GM18519 (cell line): ENCODE data around the gene LSAMP.

Experiments used
- ATAC-seq: cut with Tn5 transposase; IDR thresholded peaks from one replicate; pipeline ENCODE4 v1.9.1; 2021; ENCODE audit warnings: mild to moderate bottlenecking, moderate library complexity; ENCODE audit not compliant: unreplicated experiment, low FRiP score

LSAMP gene

GRCh38 chr3:116069024-116069423 lies 376.3 kb downstream of the LSAMP start:
- ATAC-seq, result no peak

DNA sequence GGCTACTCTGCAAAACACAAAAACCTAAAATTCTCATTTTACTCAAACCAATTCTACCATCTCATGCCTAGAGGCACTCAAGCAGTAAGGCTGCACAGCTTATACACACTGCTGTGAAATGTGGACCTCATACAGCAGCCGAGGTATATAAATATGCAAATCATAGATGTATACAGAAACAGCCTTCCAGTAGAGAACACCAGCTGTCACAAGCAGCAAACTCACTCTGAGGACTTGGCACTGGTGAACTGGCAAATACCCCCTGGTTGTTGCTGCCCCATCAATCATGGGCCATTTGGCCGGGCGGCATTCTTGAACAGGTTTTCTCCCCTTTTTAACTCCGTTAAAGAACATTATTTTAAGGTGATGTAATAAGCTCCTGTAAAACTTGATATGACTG lies 378.0 kb downstream of the LSAMP start:
- peak; percentile 99 for ATAC-seq

- ATAC-seq, result no peak
These were observed 379.8 kb downstream of the LSAMP start for GRCh38 chr3:116065501-116065900.

- ATAC-seq, result no peak
These were observed 380.6 kb downstream of the LSAMP start for GRCh38 chr3:116064646-116065045.

- no peak for ATAC-seq
These were observed 385.7 kb downstream of the LSAMP start for GRCh38 chr3:116059421-116060096.

DNA sequence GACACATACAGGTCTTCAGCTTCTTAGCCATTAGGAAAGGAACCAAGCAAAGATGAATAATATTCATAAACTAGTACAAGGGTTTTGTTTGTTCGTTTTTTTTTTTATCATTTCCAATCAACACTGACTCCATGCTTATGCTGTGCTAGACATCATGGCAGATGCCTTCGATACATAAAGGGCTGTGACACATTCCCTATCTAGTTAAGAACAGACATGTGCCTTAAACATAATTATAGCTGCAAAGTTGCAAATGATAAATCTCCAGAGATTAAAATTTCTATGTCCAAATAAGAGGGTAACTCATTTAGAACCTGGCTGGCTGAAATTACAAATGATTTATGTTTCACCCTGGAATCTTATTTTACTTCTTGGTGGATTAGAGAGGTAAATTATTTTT lies 386.4 kb downstream of the LSAMP start:
- no peak for ATAC-seq

- ATAC-seq, result no peak
These were observed 387.8 kb downstream of the LSAMP start for GRCh38 chr3:116057400-116058006.

DNA sequence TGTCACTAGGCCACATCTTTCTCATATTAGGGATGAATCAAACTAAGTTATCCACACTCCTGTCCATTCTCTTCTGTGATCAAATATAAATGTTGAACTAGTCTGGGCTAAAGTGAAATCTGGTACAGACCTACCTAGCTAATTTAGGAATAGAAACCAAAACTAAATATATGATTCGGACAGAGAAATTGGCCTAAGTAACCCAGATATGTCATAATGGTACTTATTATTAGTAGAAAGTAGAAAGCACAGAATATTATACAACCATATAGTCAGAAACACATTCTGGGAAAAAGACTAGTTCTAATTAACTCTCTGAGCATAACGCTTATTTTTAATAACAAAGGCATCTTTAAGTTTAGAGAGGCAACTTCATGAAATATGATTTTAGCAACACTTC lies 389.0 kb downstream of the LSAMP start:
- peak; percentile 94 for ATAC-seq

GRCh38 chr3:116053017-116053416 lies 392.3 kb downstream of the LSAMP start:
- ATAC-seq, result no peak

DNA sequence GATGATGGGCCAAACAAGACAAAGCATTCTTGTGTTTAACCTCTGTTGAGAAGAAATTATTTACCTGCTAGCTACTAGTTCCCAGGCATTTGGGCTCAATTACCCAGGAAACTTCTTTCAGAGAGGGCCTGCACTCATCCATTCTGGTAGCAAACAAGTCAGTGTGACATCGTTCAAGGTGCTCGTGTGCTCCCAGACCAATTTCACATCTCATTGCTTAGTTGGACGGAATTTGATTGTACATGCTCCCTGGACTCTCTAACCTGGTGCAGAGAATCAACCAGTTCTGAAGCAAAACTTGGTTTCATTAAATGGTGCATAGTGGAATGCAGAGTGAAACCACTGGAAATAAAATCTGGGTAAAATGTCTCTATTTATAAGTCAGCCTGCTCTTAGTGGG lies 392.7 kb downstream of the LSAMP start:
- no peak for ATAC-seq

DNA sequence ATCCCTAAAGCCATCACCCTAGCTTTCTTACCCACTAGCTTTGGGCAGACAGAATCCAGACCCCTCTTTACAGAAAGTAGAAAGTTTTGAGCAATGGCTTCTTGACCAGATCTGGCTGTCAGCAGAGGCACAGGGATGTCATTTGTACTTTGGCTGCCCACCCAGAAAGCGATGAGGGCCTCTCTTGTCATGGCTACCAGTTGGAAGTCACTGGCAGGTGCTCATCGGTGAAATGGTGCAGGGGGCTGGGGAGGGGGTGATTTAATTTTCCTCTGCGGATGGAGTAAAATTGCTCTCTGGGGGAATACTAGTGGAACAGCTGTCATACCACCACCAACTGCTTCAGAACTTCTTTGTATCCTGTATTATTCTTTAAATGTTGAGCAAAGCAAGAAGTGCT lies 393.7 kb downstream of the LSAMP start:
- no peak for ATAC-seq

DNA sequence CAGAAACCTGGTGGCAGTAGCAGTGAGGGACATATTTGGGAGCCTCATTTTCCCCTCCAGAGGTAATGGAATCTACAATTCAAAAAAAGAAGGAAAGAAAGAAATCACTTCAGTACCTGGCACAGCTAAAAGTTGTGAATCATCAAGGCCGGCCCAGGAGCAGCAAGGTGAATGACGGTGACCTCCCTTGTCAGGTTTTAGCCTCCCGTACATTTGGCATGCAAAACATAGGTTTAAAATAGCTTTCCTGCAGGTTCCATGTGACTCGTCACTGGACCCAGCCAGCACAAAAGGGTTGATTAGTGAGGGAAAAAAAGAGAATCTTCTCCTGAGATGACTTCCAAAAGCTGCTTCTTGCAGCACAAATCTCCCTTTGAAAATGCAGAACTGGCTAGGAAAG lies 394.2 kb downstream of the LSAMP start:
- peak; percentile 63 for ATAC-seq

GRCh38 chr3:116050311-116050915 lies 394.9 kb downstream of the LSAMP start:
- ATAC-seq, result no peak

DNA sequence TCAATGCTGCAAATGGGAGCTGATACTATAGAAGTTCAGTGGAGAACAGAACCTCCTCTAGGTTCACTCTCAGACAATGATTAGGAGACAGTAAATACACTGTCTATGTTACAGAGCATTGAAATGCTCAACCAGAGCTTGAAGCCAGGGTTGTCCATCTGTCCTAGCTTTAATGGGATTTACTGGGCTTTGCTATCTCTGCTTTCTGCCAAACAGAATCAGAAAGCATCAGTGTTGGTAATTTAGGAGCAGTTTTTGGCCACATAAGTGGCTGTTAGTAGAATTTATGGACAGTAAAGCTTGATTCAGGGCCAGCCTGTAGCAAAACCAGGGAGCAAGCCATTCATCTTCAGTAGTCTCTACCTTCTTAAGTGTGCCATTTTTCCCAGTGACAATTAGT lies 396.3 kb downstream of the LSAMP start:
- no peak for ATAC-seq

GRCh38 chr3:116046350-116046749 lies 398.9 kb downstream of the LSAMP start:
- no peak for ATAC-seq

DNA sequence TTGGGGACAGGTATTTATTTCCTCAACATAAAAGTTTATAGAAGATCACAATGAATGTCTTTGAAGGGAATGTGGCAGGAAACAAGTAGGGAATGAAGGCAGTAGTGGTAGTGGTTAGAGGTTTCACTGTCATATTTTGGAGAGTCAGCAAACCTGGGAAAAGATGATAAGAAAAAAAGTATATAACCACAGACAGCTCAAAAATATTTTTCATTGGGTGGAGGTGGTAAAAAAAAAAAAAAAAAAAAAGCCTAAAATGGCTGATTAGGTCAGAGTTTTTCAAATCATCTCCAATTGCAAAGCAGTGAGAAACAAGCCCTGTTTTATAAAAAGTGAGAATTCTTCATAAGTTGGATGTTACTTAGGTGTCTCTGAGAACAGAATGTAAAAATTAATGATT lies 400.0 kb downstream of the LSAMP start:
- no peak for ATAC-seq

- no peak for ATAC-seq
These were observed 405.1 kb downstream of the LSAMP start for GRCh38 chr3:116040152-116040551.

- ATAC-seq, result no peak
These were observed 405.7 kb downstream of the LSAMP start for GRCh38 chr3:116039651-116039985.

DNA sequence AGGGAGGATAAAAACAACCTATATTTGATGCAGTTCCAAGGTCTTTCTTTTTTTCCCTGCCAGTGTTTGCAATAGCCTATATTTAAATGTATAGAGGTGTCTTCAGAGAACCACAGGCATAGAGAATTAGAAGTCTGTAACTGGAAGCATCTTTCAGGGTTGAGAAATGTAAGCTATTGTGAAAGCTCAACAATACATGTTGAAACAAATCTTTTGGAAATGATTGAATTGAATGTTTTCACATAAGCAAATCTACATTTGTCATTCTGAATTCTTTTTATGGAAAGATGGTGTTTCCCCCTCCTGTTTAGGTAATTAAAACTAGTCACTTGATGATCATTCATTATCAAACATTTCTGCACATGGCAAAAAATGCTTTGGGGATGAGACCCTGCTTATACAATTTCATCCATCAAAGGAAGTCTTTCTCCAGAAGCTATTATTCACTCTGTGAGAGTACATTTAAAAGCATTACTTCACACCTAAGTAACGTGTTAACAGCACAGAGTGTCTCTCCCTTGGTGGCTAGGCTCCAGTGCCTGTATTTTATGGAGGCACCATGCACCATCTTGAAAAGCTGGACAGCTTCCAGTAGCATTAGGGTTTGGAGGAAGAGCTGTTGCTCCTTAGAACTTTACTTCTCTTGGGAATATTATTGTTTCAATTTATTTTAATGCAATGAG lies 406.2 kb downstream of the LSAMP start:
- no peak for ATAC-seq

DNA sequence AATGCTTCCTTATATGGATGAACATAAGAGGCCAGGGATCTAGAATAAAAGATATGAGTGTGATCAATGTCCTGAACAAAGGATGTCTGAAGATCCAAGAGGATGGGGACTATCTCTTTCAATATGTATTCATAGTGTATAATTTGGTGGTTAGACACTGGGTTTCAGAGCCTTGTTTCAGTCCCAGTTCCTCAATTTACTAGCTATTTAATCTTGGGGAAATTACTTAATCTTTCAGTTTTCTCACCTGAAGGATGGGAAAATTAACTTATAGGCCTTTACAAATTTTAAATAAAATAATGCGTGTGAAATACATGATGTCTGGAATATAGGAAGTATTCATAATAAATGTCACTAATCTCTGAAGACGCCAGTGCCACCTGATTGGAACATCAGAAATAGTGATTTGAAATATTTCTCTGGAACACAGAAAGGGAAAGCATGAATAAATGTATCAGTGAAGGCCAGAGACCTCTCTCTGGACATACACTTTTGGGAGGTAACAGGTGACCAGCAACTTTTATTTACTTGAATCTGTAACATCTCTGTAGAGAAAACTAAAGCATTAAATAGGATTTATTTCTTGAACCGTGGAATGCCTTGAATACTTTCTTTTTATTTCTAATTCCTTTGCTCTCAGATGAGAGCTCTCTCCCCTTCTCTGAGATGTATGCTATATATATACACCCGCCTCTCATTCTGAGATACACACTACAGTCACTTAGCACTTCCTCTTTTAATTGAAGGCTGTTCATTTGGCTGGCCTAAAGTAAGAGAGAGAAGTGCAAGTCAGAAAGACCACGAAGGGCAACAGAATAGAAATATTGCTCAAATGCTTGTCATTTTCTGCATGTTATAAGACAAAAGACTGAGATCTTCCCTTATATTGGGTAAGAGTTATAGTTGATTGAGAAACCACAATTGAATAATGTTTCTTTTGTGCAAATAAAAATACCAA lies 407.1 kb downstream of the LSAMP start:
- ATAC-seq, result peak; percentile 98

GRCh38 chr3:116035429-116035828 lies 409.9 kb downstream of the LSAMP start:
- no peak for ATAC-seq
